HEK293T (cell line): ENCODE results near the gene HOMER2.

Source experiments
- CTCF ChIA-PET: fragments of 350-600 bp; formaldehyde crosslinking; extraction: SDS; loops from one replicate; lab custom pipeline; 2021; ENCODE audit warnings: antibody characterized with exemption, inconsistent platforms; lab: Yijun Ruan, JAX
- POLR2A ChIA-PET: fragments of 350-600 bp; formaldehyde crosslinking; extraction: SDS; loops from one replicate; lab custom pipeline; 2020; ENCODE audit warnings: antibody characterized with exemption, inconsistent platforms; lab: Yijun Ruan, JAX
- DNase-seq: peaks from one replicate; pipeline ENCODE4 v3.0.0; 2012; ENCODE audit warnings: mixed read lengths; ENCODE audit errors: extremely low spot score
- PKNOX1 ChIP-seq: fragments of 450-650 bp; IDR thresholded peaks from 2 replicates; pipeline ENCODE4 v1.6.1; 2016

The HOMER2 gene

GRCh38 chr15:82799183-82799841 lies 153.2 kb downstream of the HOMER2 start:
- CTCF ChIA-PET, result no interaction called here
- TF ChIP-seq PKNOX1, result no peak
- no peak for DNase-seq
- POLR2A ChIA-PET, result interaction anchor here (1.1 kb wide), 1 partner anchor 259 kb away, joined by 3 read pairs; the partner anchor contains the start of gene RPS17
